Nephron progenitor cell (in vitro differentiated cells): ENCODE results near the gene RDH13.
"Not testable (repeated sequence)": the region's sequence is repeated elsewhere in the genome, so short reads cannot be mapped to it uniquely, and the experiment has no call there.

Experiments used
- DNase-seq: peaks from one replicate; pipeline ENCODE4 v3.0.0; 2021
- H3K27ac Mint-ChIP-seq: 2 replicates; pipeline ENCODE4 v1.8.0; 2021; ENCODE audit warnings: mild to moderate bottlenecking, moderate library complexity, mixed read lengths
- H3K27me3 Mint-ChIP-seq: 2 replicates; pipeline ENCODE4 v1.8.0; 2021; ENCODE audit warnings: mild to moderate bottlenecking, low read depth, mixed read lengths; ENCODE audit not compliant: poor library complexity
- H3K36me3 Mint-ChIP-seq: 2 replicates; pipeline ENCODE4 v1.8.0; 2021; ENCODE audit warnings: low read depth, mixed read lengths
- H3K4me1 Mint-ChIP-seq: 2 replicates; pipeline ENCODE4 v1.8.0; 2021; ENCODE audit warnings: mixed read lengths
- H3K4me3 Mint-ChIP-seq: 2 replicates; pipeline ENCODE4 v1.8.0; 2021; ENCODE audit warnings: mild to moderate bottlenecking, moderate library complexity, mixed read lengths
- H3K9me3 Mint-ChIP-seq: 2 replicates; pipeline ENCODE4 v1.8.0; 2021; ENCODE audit warnings: mild to moderate bottlenecking, moderate library complexity, mixed read lengths
- CTCF ChIP-seq: fragments of 200-600 bp; sonication (generic); IDR thresholded peaks from 2 replicates; pipeline ENCODE4 v1.5.0; 2021; ENCODE audit warnings: antibody characterized with exemption

RDH13 gene

DNA sequence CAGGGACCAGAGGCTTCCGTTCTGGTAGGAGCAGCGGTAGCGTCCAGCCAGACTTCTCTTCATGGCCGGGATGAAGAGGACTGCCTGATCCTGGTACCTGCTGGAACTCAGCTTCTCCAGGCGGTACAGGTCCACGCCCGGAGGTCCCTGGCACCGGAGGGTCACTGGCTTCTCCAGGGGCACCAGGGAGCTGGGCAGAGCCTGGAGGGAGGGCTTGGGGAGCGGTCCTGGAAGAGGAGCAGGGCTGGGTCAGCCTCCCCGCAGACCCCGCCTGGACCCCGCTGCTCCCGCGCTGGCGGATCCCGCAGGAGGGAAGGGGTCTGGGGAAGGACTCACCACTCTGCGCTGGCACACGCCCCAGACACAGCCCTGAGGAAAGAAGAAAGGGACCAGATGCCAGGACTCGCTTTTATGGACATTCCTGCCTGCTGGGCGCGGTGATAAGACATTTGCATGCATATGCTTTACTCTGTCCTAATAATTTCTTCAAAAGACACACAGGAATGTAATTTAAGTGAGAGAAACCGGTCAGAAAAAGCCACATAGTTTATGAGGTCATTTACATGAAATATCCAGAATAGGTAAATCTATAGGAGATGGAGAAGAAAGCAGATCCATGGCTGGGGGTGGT lies 30.7 kb downstream of the RDH13 start:
- Mint-ChIP-seq H3K9me3 (peaks cover 34% of the 10 kb centered on the region), H3K4me3 (no peak overlapping the region), H3K4me1 (no peaks in the 10 kb centered on the region), H3K36me3 (peaks cover 5% of the 10 kb centered on the region), H3K27ac (no peak overlapping the region), H3K27me3 (peaks cover 9% of the 10 kb centered on the region)
- DNase-seq: no peak
- no peak for TF ChIP-seq CTCF

DNA sequence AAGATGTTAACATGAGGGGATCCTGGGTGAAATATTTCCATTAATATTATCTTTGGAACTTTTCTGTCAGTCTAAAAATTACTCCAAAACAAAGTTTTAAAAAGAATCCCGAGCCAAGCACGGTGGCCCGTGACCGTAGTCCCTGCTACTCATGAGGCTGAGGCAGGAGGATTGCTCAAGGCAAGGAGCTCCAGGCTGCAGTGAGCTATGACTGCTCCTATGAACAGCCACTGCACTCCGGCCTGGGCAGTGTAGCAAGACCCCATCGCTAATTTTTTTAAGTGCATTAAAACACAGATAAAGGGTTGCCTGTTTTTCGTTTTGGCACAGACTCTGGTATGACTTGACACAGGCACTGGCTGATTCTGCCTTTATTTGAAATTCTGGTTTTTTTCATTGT lies 31.8 kb downstream of the RDH13 start:
- Mint-ChIP-seq H3K36me3 (peaks cover 5% of the 10 kb centered on the region), H3K27me3 (peaks cover 9% of the 10 kb centered on the region), H3K4me1 (no peaks in the 10 kb centered on the region), H3K4me3 (no peak overlapping the region), H3K9me3 (peaks cover 38% of the 10 kb centered on the region), H3K27ac (no peak overlapping the region)
- no peak for TF ChIP-seq CTCF
- no peak for DNase-seq

DNA sequence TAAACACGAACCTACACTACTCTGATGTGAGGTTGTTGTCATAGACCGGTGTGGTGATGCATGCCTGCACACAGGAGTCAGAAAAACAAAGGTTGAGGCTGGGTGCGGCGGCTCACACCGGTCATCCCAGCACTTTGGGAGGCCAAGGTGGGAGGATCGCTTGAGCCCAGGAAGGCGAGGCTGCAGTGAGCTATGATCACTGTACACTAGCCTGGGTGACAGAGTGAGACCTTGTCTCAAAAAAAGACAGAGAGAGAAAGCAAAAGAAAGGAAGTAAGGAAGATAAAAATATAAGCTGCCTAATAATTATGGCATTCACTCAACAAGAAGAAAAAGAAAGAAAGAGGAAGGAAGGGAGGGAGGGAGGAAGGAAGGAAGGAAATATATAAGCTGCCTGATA lies 34.2 kb downstream of the RDH13 start:
- no peak for DNase-seq
- H3K36me3 Mint-ChIP-seq: no peaks in the 10 kb centered on the region
- H3K27me3 Mint-ChIP-seq: no peaks in the 10 kb centered on the region
- H3K4me1 Mint-ChIP-seq: no peaks in the 10 kb centered on the region
- no peak overlapping the region for H3K4me3 Mint-ChIP-seq
- no peak for TF ChIP-seq CTCF
- H3K9me3 Mint-ChIP-seq: peaks cover 50% of the 10 kb centered on the region
- H3K27ac Mint-ChIP-seq: no peak overlapping the region

DNA sequence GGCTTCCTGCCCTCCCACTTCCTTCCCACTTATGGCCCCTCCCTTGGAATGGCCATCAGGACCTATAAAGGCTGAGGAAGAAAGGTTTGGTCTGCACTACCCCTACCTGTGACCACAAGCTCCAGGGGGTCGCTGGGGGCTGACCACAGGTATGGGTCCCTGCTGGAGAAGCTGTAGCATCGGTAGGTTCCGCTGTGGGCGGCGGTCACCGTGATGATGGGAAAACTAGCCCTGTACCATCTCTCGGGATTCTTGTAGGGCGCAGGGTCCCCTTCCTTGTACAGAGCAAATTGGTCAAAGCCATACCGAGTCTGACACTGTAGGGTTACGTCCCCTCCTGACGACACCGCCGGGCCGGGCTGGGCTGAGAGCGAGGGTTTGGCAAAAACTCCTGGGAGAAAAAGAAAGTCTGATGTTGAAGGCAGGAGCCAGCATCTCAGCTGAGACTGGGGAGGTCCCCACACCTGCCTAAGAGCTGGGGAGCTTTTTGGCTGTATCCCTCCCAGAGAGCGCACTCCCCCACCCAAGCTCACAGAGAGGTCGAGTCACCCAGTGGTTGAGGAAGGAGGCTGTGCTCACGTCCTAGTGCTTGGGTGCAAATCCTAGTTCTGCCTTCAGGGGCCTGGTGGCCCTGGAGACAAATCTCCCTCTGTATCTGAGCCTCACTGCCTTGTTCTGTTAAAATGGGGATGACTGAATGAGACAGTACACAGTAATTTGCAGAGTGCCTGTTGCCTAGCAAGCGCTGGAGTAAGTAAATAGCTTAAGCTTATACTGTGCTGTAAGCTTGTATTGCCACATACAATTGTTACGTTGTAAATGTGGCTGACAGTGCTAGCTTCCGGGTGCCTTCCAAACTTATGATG lies 35.2 kb downstream of the RDH13 start:
- H3K36me3 Mint-ChIP-seq: peaks cover 2% of the 10 kb centered on the region
- no peak overlapping the region for H3K27ac Mint-ChIP-seq
- no peaks in the 10 kb centered on the region for H3K27me3 Mint-ChIP-seq
- peaks cover 53% of the 10 kb centered on the region for H3K9me3 Mint-ChIP-seq
- DNase-seq: no peak
- TF ChIP-seq CTCF: no peak
- H3K4me3 Mint-ChIP-seq: no peak overlapping the region
- H3K4me1 Mint-ChIP-seq: no peaks in the 10 kb centered on the region

DNA sequence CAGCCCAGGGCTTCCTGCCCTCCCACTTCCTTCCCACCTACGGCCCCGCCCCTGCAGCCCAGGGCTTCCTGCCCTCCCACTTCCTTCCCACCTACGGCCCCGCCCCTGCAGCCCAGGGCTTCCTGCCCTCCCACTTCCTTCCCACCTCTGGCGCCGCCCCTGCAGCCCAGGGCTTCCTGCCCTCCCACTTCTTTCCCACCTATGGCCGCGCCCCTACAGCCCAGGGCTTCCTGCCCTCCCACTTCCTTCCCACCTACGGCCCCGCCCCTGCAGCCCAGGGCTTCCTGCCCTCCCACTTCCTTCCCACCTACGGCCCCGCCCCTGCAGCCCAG lies 35.8 kb downstream of the RDH13 start:
- H3K9me3 Mint-ChIP-seq: peaks cover 55% of the 10 kb centered on the region
- H3K4me1 Mint-ChIP-seq, H3K36me3 Mint-ChIP-seq, H3K4me3 Mint-ChIP-seq, H3K27me3 Mint-ChIP-seq, H3K27ac Mint-ChIP-seq, DNase-seq: not testable (repeated sequence)

GRCh38 chr19:55024111-55024510 lies 38.8 kb downstream of the RDH13 start:
- Mint-ChIP-seq H3K4me3 (no peak overlapping the region), H3K4me1 (no peaks in the 10 kb centered on the region), H3K27ac (no peak overlapping the region), H3K36me3 (peaks cover 13% of the 10 kb centered on the region), H3K27me3 (peaks cover 3% of the 10 kb centered on the region), H3K9me3 (peaks cover 70% of the 10 kb centered on the region)
- no peak for DNase-seq
- no peak for TF ChIP-seq CTCF

- Mint-ChIP-seq H3K9me3 (peaks cover 66% of the 10 kb centered on the region), H3K36me3 (peaks cover 13% of the 10 kb centered on the region)
- H3K4me1 Mint-ChIP-seq: not testable (repeated sequence)
These were observed 42.6 kb downstream of the RDH13 start for GRCh38 chr19:55020351-55020750.

More at GRCh38 chr19:55020351-55020750, 42.6 kb downstream of the RDH13 start:
- not testable (repeated sequence) for H3K4me3 Mint-ChIP-seq, H3K27me3 Mint-ChIP-seq, H3K27ac Mint-ChIP-seq, DNase-seq
